ENCODE measurements around the gene CACNB4.

The CACNB4 gene

GRCh38 chr2:151908204-151908882 is 190.5 kb downstream of the CACNB4 start:
- H3K4me3 ChIP-seq (ENCODE audit: low read length, poor library complexity, severe bottlenecking), result no peak overlapping the region
- no peak overlapping the region for H3K9ac ChIP-seq (ENCODE audit: low read depth, low read length, poor library complexity, severe bottlenecking)
- no peaks in the 10 kb centered on the region for H3K36me3 ChIP-seq (ENCODE audit: insufficient read depth, low read length)
- no peak overlapping the region for H2AFZ ChIP-seq (ENCODE audit: low read length)
- H4K20me1 ChIP-seq (ENCODE audit: insufficient read depth, low read length, poor library complexity, severe bottlenecking), result no peaks in the 10 kb centered on the region
- H3K9me2 ChIP-seq (replicated peaks; ENCODE audit: low read depth, low read length), result no peaks in the 10 kb centered on the region
- no peaks in the 10 kb centered on the region for H3K79me2 ChIP-seq (ENCODE audit: insufficient read depth, low read length)
- no peaks in the 10 kb centered on the region for H3F3A ChIP-seq (ENCODE audit: low read depth)
- H3K9me3 ChIP-seq (ENCODE audit: insufficient read depth, low read depth, low read length), result no peaks in the 10 kb centered on the region
- no peak overlapping the region for H3K4me2 ChIP-seq (ENCODE audit: low read depth, low read length, poor library complexity, severe bottlenecking)
- peaks cover 8% of the 10 kb centered on the region for H3K4me1 ChIP-seq (ENCODE audit: insufficient read depth, low read length, poor library complexity, severe bottlenecking)
- TF ChIP-seq EZH2phosphoT487 (IDR thresholded peaks at IDR 0.05; ENCODE audit: borderline replicate concordance), result no peak
- TF ChIP-seq, protein P1, sequence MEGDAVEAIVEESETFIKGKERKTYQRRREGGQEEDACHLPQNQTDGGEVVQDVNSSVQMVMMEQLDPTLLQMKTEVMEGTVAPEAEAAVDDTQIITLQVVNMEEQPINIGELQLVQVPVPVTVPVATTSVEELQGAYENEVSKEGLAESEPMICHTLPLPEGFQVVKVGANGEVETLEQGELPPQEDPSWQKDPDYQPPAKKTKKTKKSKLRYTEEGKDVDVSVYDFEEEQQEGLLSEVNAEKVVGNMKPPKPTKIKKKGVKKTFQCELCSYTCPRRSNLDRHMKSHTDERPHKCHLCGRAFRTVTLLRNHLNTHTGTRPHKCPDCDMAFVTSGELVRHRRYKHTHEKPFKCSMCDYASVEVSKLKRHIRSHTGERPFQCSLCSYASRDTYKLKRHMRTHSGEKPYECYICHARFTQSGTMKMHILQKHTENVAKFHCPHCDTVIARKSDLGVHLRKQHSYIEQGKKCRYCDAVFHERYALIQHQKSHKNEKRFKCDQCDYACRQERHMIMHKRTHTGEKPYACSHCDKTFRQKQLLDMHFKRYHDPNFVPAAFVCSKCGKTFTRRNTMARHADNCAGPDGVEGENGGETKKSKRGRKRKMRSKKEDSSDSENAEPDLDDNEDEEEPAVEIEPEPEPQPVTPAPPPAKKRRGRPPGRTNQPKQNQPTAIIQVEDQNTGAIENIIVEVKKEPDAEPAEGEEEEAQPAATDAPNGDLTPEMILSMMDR (conservative IDR thresholded peaks at IDR 0.05; ENCODE audit: low read length), result no peak
- H3K27me3 ChIP-seq (ENCODE audit: insufficient read depth, low read length, poor library complexity, severe bottlenecking), result no peaks in the 10 kb centered on the region

- Histone ChIP-seq H3K9me2 (replicated peaks; ENCODE audit: low read depth, low read length) (no peaks in the 10 kb centered on the region), H3K27me3 (ENCODE audit: insufficient read depth, low read length, poor library complexity, severe bottlenecking) (no peaks in the 10 kb centered on the region), H3K4me1 (ENCODE audit: insufficient read depth, low read length, poor library complexity, severe bottlenecking) (peaks cover 8% of the 10 kb centered on the region), H3F3A (ENCODE audit: low read depth) (no peaks in the 10 kb centered on the region), H3K9me3 (ENCODE audit: insufficient read depth, low read depth, low read length) (no peaks in the 10 kb centered on the region), H3K79me2 (ENCODE audit: insufficient read depth, low read length) (no peaks in the 10 kb centered on the region), H3K4me3 (ENCODE audit: low read length, poor library complexity, severe bottlenecking) (no peak overlapping the region), H3K4me2 (ENCODE audit: low read depth, low read length, poor library complexity, severe bottlenecking) (no peak overlapping the region), H2AFZ (ENCODE audit: low read length) (no peak overlapping the region), H4K20me1 (ENCODE audit: insufficient read depth, low read length, poor library complexity, severe bottlenecking) (no peaks in the 10 kb centered on the region), H3K9ac (ENCODE audit: low read depth, low read length, poor library complexity, severe bottlenecking) (no peak overlapping the region), H3K36me3 (ENCODE audit: insufficient read depth, low read length) (no peaks in the 10 kb centered on the region)
- no peak for TF ChIP-seq EZH2phosphoT487 (IDR thresholded peaks at IDR 0.05; ENCODE audit: borderline replicate concordance)
- TF ChIP-seq, protein P1 (conservative IDR thresholded peaks at IDR 0.05; ENCODE audit: low read length), result no peak
Measured at GRCh38 chr2:151907286-151908203, 191.3 kb downstream of the CACNB4 start.

DNA sequence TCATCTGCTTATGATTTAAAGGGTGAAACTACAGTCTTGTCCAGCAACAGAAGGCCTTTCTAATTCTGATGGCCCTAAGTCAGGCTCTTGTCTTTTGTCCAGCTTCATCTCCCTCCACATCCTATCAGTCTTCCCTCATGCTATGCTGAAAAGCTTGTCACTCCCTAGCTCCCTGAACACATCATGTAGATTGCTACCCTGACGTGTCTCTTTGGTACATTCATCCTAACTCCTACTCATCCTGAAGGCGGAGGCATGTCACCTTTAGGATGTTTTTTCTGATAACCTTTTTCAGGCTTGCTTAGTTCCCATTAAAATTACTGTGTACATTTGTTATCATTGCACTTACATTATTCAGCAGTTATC is 192.2 kb downstream of the CACNB4 start:
- Histone ChIP-seq H2AFZ (ENCODE audit: low read length) (0 out of 2 replicates have a peak overlapping the region, but pooled peaks have one; percentile 5), H3K4me3 (ENCODE audit: low read length, poor library complexity, severe bottlenecking) (no peak overlapping the region), H3K9me3 (ENCODE audit: insufficient read depth, low read depth, low read length) (no peaks in the 10 kb centered on the region), H3K79me2 (ENCODE audit: insufficient read depth, low read length) (no peaks in the 10 kb centered on the region), H3F3A (ENCODE audit: low read depth) (no peaks in the 10 kb centered on the region), H3K4me1 (ENCODE audit: insufficient read depth, low read length, poor library complexity, severe bottlenecking) (peaks cover 8% of the 10 kb centered on the region), H3K9ac (ENCODE audit: low read depth, low read length, poor library complexity, severe bottlenecking) (no peak overlapping the region), H3K27me3 (ENCODE audit: insufficient read depth, low read length, poor library complexity, severe bottlenecking) (no peaks in the 10 kb centered on the region), H3K4me2 (ENCODE audit: low read depth, low read length, poor library complexity, severe bottlenecking) (no peak overlapping the region), H4K20me1 (ENCODE audit: insufficient read depth, low read length, poor library complexity, severe bottlenecking) (no peaks in the 10 kb centered on the region), H3K9me2 (replicated peaks; ENCODE audit: low read depth, low read length) (no peaks in the 10 kb centered on the region), H3K36me3 (ENCODE audit: insufficient read depth, low read length) (no peaks in the 10 kb centered on the region)
- no peak for TF ChIP-seq EZH2phosphoT487 (IDR thresholded peaks at IDR 0.05; ENCODE audit: borderline replicate concordance)
- TF ChIP-seq, protein P1 (conservative IDR thresholded peaks at IDR 0.05; ENCODE audit: low read length), result no peak

All from Loucy (cell line).